Superior temporal gyrus (tissue), 1 donor: ENCODE data around the gene TOP2B.

ENCODE experiments used
- DNase-seq: peaks from one replicate; pipeline ENCODE4 v3.0.0-alpha.2; 2016; ENCODE audit errors: extremely low spot score

The TOP2B gene

GRCh38 chr3:25618028-25618427 lies 46.7 kb downstream of the TOP2B start:
- DNase-seq: no peak

- DNase-seq: no peak
These were observed 53.5 kb downstream of the TOP2B start for GRCh38 chr3:25611193-25611592.

GRCh38 chr3:25610779-25611178 lies 53.9 kb downstream of the TOP2B start:
- DNase-seq: no peak

GRCh38 chr3:25610167-25610566 lies 54.5 kb downstream of the TOP2B start:
- no peak for DNase-seq

GRCh38 chr3:25604107-25604805 lies 60.5 kb downstream of the TOP2B start:
- DNase-seq: peak; percentile 35

GRCh38 chr3:25603703-25604102 lies 61.0 kb downstream of the TOP2B start:
- DNase-seq: peak; percentile 42

GRCh38 chr3:25597535-25598101 lies 67.1 kb downstream of the TOP2B start:
- no peak for DNase-seq

- DNase-seq: peak; percentile 82
These were observed 70.7 kb downstream of the TOP2B start for GRCh38 chr3:25594007-25594502.

GRCh38 chr3:25593001-25593400 lies 71.7 kb downstream of the TOP2B start:
- DNase-seq: no peak

- DNase-seq: no peak
These were observed 72.2 kb downstream of the TOP2B start for GRCh38 chr3:25592510-25592968.

- DNase-seq: no peak
These were observed 74.9 kb downstream of the TOP2B start for GRCh38 chr3:25589783-25590258.

GRCh38 chr3:25589104-25589782 lies 75.5 kb downstream of the TOP2B start:
- DNase-seq: no peak

GRCh38 chr3:25588441-25589103 lies 76.1 kb downstream of the TOP2B start:
- no peak for DNase-seq

- no peak for DNase-seq
These were observed 76.7 kb downstream of the TOP2B start for GRCh38 chr3:25587975-25588374.

- no peak for DNase-seq
These were observed 77.2 kb downstream of the TOP2B start for GRCh38 chr3:25587526-25587925.

- no peak for DNase-seq
These were observed 77.6 kb downstream of the TOP2B start for GRCh38 chr3:25587094-25587493.

- DNase-seq: no peak
These were observed 78.2 kb downstream of the TOP2B start for GRCh38 chr3:25586553-25586952.

GRCh38 chr3:25586167-25586505 lies 78.6 kb downstream of the TOP2B start:
- no peak for DNase-seq

- no peak for DNase-seq
These were observed 79.1 kb downstream of the TOP2B start for GRCh38 chr3:25585361-25586166.

GRCh38 chr3:25584011-25584789 lies 80.5 kb downstream of the TOP2B start:
- DNase-seq: no peak

GRCh38 chr3:25583343-25583742 lies 81.4 kb downstream of the TOP2B start:
- DNase-seq: no peak
